Gastroesophageal sphincter (tissue), 3 donors: Measurements from ENCODE around the gene KRTAP29-1.

ENCODE experiments used
- EP300 ChIP-seq: sonication (generic); formaldehyde crosslinking; IDR thresholded peaks from one replicate; pipeline ENCODE4 v1.6.1; 2017; ENCODE audit warnings: antibody characterized with exemption, mild to moderate bottlenecking
- POLR2A ChIP-seq, 2 donors: fragments of 450-650 bp; IDR thresholded peaks; one replicate each; pipeline ENCODE4 v1.6.1; 2017; ENCODE audit warnings: antibody characterized with exemption in 2 of 2, mild to moderate bottlenecking in 2 of 2, moderate library complexity in 1 of 2
- POLR2AphosphoS5 ChIP-seq: sonication (generic); formaldehyde crosslinking; IDR thresholded peaks from one replicate; pipeline ENCODE4 v1.6.1; 2017; ENCODE audit warnings: antibody characterized with exemption
- TF ChIP-seq, protein P1 (sequence below), 4 experiments: fragments of 200-600 bp in 2 of 4; fragments of 450-650 bp in 2 of 4; sonication (generic) in 1 of 4; IDR thresholded peaks; one replicate each; pipeline ENCODE4 v1.5.1; 2017 to 2019; ENCODE audit warnings: antibody characterized with exemption in 4 of 4, mild to moderate bottlenecking in 2 of 4, moderate library complexity in 2 of 4

DNA sequence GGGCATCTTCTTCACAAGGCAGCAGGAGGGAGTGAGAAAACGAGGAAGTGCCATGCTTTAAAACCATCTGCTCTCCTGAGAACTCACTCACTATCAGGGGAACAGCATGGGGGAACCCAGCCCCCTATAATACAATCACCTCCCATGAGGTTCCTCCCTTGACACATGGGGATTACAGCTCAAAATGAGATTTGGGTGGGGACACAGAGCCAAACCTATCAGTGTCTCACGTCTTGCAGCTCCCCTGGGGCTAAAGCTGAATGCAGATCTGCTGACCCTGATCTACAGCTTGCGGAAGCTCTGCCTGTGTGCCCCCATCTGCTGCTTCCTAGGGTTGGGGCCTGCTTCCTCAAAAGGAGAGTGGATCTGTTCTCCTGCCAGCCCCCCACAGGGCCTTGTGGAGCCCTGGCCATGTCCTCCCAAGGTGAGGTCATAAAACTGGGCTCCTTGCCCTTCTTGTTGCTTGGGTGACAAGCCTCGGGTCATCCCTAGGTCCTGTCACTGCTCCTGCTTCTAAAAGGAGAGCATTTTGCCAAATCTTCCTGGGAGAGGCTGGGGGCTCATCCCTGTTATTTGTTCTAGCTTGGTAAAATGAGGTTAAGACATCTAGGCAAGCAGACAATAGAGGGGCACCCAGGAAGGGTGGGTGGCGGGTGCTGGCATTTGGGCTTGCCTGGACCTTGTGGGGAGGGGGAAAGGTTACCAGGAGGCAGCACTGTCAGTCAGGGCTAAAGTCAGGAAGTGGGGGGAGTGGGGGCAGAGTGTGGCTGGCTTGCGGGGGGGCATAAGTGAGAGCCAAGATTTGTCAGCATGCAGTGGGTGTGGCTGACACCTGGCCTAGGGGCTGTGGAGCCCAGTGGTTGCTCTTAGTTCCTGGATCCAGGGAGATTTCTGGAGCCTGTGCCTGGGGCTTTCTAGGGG, 32.0 kb upstream of the KRTAP29-1 start:
- TF ChIP-seq POLR2A (IDR thresholded peaks at IDR 0.05), result no peak
- TF ChIP-seq, protein P1, sequence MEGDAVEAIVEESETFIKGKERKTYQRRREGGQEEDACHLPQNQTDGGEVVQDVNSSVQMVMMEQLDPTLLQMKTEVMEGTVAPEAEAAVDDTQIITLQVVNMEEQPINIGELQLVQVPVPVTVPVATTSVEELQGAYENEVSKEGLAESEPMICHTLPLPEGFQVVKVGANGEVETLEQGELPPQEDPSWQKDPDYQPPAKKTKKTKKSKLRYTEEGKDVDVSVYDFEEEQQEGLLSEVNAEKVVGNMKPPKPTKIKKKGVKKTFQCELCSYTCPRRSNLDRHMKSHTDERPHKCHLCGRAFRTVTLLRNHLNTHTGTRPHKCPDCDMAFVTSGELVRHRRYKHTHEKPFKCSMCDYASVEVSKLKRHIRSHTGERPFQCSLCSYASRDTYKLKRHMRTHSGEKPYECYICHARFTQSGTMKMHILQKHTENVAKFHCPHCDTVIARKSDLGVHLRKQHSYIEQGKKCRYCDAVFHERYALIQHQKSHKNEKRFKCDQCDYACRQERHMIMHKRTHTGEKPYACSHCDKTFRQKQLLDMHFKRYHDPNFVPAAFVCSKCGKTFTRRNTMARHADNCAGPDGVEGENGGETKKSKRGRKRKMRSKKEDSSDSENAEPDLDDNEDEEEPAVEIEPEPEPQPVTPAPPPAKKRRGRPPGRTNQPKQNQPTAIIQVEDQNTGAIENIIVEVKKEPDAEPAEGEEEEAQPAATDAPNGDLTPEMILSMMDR (IDR thresholded peaks at IDR 0.05), result no peak
- TF ChIP-seq POLR2AphosphoS5, result no peak
- no peak for TF ChIP-seq EP300
